Stimulated activated naive B cell treated with anti-CD40 and anti-IgM and Interleukin-4, amounts not matched to agents 10 μg/mL and 1 μg/mL and 100 μg/mL, for 72 hours (primary cell): ENCODE results near the gene PYROXD2.
A peak's percentile ranks its signal among the peaks of the same experiment; 100 is the strongest.

ENCODE experiments used
- ATAC-seq, 2 donors: fragments of 150-1000 bp; cut with Tn5 transposase; replicated peaks; 2 replicates each; pipeline ENCODE4 v1.10.0; 2021; ENCODE audit warnings: moderate library complexity in 1 of 2
- DNase-seq: peaks from one replicate; pipeline ENCODE4 v3.0.0; 2021
- H3K27ac Mint-ChIP-seq: one replicate; pipeline ENCODE4 v1.8.0; 2022; ENCODE audit warnings: mild to moderate bottlenecking, mixed read lengths
- H3K27me3 Mint-ChIP-seq, 2 donors: one replicate each; pipeline ENCODE4 v1.8.0; 2022; ENCODE audit warnings: mixed read lengths in 2 of 2
- H3K36me3 Mint-ChIP-seq, 2 donors: one replicate each; pipeline ENCODE4 v1.8.0; 2022; ENCODE audit warnings: mixed read lengths in 2 of 2, mild to moderate bottlenecking in 1 of 2
- H3K4me1 Mint-ChIP-seq, 2 donors: one replicate each; pipeline ENCODE4 v1.8.0; 2022; ENCODE audit warnings: mixed read lengths in 2 of 2, mild to moderate bottlenecking in 1 of 2
- H3K4me3 Mint-ChIP-seq, 2 donors: one replicate each; pipeline ENCODE4 v1.8.0; 2022; ENCODE audit warnings: mild to moderate bottlenecking in 2 of 2, mixed read lengths in 2 of 2, moderate library complexity in 1 of 2
- H3K9me3 Mint-ChIP-seq, 2 donors: one replicate each; pipeline ENCODE4 v1.8.0; 2022; ENCODE audit warnings: mixed read lengths in 2 of 2, mild to moderate bottlenecking in 1 of 2

PYROXD2 gene

GRCh38 chr10:98340261-98340939 is 74.6 kb downstream of the PYROXD2 start:
- peak overlapping the region; percentile 25 for H3K27ac Mint-ChIP-seq
- peaks cover 28 to 46% of the 10 kb centered on the region in 2 donors for H3K4me1 Mint-ChIP-seq

GRCh38 chr10:98339799-98340198 is 75.2 kb downstream of the PYROXD2 start:
- peak overlapping the region; percentile 56 to 62 for H3K4me3 Mint-ChIP-seq
- peaks cover 26 to 46% of the 10 kb centered on the region in 2 donors for H3K4me1 Mint-ChIP-seq
- H3K27me3 Mint-ChIP-seq, result no peaks in the 10 kb centered on the region
- no peaks in the 10 kb centered on the region for H3K9me3 Mint-ChIP-seq
- no peaks in the 10 kb centered on the region for H3K36me3 Mint-ChIP-seq
- peak; percentile 89 to 90 for ATAC-seq
- DNase-seq, result no peak
- H3K27ac Mint-ChIP-seq, result peak overlapping the region; percentile 31

More at GRCh38 chr10:98340261-98340939, 74.6 kb downstream of the PYROXD2 start:
- Mint-ChIP-seq H3K36me3 (no peaks in the 10 kb centered on the region), H3K4me3 (peak overlapping the region; percentile 56 to 62), H3K27me3 (no peaks in the 10 kb centered on the region), H3K9me3 (no peaks in the 10 kb centered on the region)
- ATAC-seq, result peak; percentile 52 to 70
- DNase-seq, result no peak

- Mint-ChIP-seq H3K4me1 (peaks cover 25 to 46% of the 10 kb centered on the region in 2 donors), H3K27ac (no peak overlapping the region), H3K36me3 (no peaks in the 10 kb centered on the region), H3K9me3 (no peaks in the 10 kb centered on the region), H3K27me3 (no peaks in the 10 kb centered on the region), H3K4me3 (no peak overlapping the region)
- ATAC-seq, result no peak
- DNase-seq, result no peak
Measured at GRCh38 chr10:98338896-98339295, 76.1 kb downstream of the PYROXD2 start.

- Mint-ChIP-seq H3K27ac (no peak overlapping the region), H3K4me3 (no peak overlapping the region), H3K9me3 (no peaks in the 10 kb centered on the region), H3K27me3 (no peaks in the 10 kb centered on the region), H3K36me3 (no peaks in the 10 kb centered on the region), H3K4me1 (peaks cover 28 to 46% of the 10 kb centered on the region in 2 donors)
- no peak for ATAC-seq
- no peak for DNase-seq
Measured at GRCh38 chr10:98338318-98338717, 76.7 kb downstream of the PYROXD2 start.

GRCh38 chr10:98337484-98337883 is 77.5 kb downstream of the PYROXD2 start:
- Mint-ChIP-seq H3K4me1 (peaks cover 24 to 37% of the 10 kb centered on the region in 2 donors), H3K36me3 (no peaks in the 10 kb centered on the region), H3K9me3 (no peaks in the 10 kb centered on the region), H3K27ac (no peak overlapping the region), H3K27me3 (no peaks in the 10 kb centered on the region), H3K4me3 (no peak overlapping the region)
- ATAC-seq, result no peak
- DNase-seq, result no peak
